ENCODE results near the gene DGKB. TPM values are rescaled to one million over a fixed set of nuclear protein-coding genes. Genes with fewer than 3 reads are reported as not detected.

Gene DGKB
- total RNA-seq, 1 experiment from 2014 or later = 1.9 TPM

GRCh38 chr7:14197280-14197679 is 705.3 kb downstream of the DGKB start:
- peaks cover 10% of the 10 kb centered on the region for H3K9me3 Mint-ChIP-seq
- no peaks in the 10 kb centered on the region for H3K27me3 Mint-ChIP-seq (ENCODE audit: low read depth)
- ATAC-seq = no peak
- H3K27ac Mint-ChIP-seq = no peak overlapping the region
- H3K36me3 Mint-ChIP-seq = no peaks in the 10 kb centered on the region
- ChIA-PET POLR2A (no interaction called here), CTCF (no interaction called here)
- peaks cover 4% of the 10 kb centered on the region for H3K4me1 Mint-ChIP-seq
- TF ChIP-seq ZNF396 (CRISPR knock-in tag; IDR thresholded peaks at IDR 0.05; ENCODE audit: borderline replicate concordance) (no peak), MXD4 (CRISPR knock-in tag; IDR thresholded peaks at IDR 0.05; ENCODE audit: borderline replicate concordance) (no peak), CTCF (IDR thresholded peaks at IDR 0.05) (no peak), CBFB (CRISPR knock-in tag; IDR thresholded peaks at IDR 0.05; ENCODE audit: low read depth) (no peak), IRF2 (CRISPR knock-in tag; IDR thresholded peaks at IDR 0.05; ENCODE audit: borderline replicate concordance, low read depth) (no peak), ZBTB43 (CRISPR knock-in tag; IDR thresholded peaks at IDR 0.05) (no peak), ZNF281 (CRISPR knock-in tag; IDR thresholded peaks at IDR 0.05) (no peak)
- TF ChIP-seq, protein P1, sequence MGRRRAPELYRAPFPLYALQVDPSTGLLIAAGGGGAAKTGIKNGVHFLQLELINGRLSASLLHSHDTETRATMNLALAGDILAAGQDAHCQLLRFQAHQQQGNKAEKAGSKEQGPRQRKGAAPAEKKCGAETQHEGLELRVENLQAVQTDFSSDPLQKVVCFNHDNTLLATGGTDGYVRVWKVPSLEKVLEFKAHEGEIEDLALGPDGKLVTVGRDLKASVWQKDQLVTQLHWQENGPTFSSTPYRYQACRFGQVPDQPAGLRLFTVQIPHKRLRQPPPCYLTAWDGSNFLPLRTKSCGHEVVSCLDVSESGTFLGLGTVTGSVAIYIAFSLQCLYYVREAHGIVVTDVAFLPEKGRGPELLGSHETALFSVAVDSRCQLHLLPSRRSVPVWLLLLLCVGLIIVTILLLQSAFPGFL (CRISPR knock-in tag; IDR thresholded peaks at IDR 0.05; ENCODE audit: borderline replicate concordance) = no peak
- TF ChIP-seq, protein P2, sequence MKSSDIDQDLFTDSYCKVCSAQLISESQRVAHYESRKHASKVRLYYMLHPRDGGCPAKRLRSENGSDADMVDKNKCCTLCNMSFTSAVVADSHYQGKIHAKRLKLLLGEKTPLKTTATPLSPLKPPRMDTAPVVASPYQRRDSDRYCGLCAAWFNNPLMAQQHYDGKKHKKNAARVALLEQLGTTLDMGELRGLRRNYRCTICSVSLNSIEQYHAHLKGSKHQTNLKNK (CRISPR knock-in tag; IDR thresholded peaks at IDR 0.05) = no peak
- no peak overlapping the region for H3K4me3 Mint-ChIP-seq
- no peak for DNase-seq (ENCODE audit: low spot score)

DNA sequence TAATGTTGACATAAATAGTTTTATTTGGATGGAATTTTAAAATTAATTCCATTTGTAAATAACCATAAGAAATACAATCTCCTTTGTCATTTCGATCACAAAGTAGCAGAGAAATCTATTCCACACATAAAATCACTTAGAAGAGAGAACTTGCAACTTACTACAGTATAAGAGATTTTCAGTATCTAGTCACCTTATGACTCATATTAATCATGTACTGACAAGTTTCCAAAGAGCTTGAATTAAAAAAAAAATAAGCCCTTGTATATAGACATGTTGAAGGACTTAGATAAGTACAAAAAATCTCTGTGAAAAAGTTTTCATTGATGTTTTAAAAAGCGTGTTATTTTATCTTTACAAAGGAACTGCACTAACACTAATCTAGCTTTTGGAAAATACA is 706.0 kb downstream of the DGKB start:
- ChIA-PET CTCF (no interaction called here), POLR2A (no interaction called here)
- H3K27me3 Mint-ChIP-seq (ENCODE audit: low read depth) = no peaks in the 10 kb centered on the region
- no peak overlapping the region for H3K27ac Mint-ChIP-seq
- no peak for DNase-seq (ENCODE audit: low spot score)
- ATAC-seq = no peak
- H3K9me3 Mint-ChIP-seq = peaks cover 10% of the 10 kb centered on the region
- H3K36me3 Mint-ChIP-seq = no peaks in the 10 kb centered on the region
- H3K4me1 Mint-ChIP-seq = peaks cover 4% of the 10 kb centered on the region
- no peak overlapping the region for H3K4me3 Mint-ChIP-seq
- TF ChIP-seq MYBL2 (CRISPR knock-in tag; IDR thresholded peaks at IDR 0.05) (no peak), OVOL2 (CRISPR knock-in tag; IDR thresholded peaks at IDR 0.05; ENCODE audit: borderline replicate concordance) (no peak), FOXP1 (CRISPR knock-in tag; IDR thresholded peaks at IDR 0.05; ENCODE audit: borderline replicate concordance) (no peak), NR3C1 (CRISPR knock-in tag; conservative IDR thresholded peaks at IDR 0.05; ENCODE audit: low read depth) (no peak), IRF1 (CRISPR knock-in tag; IDR thresholded peaks at IDR 0.05) (no peak), ZNF532 (CRISPR knock-in tag; IDR thresholded peaks at IDR 0.05; ENCODE audit: borderline replicate concordance) (no peak), SMAD4 (CRISPR knock-in tag; IDR thresholded peaks at IDR 0.05) (no peak), ZNF396 (CRISPR knock-in tag; IDR thresholded peaks at IDR 0.05; ENCODE audit: borderline replicate concordance) (no peak), ZNF416 (CRISPR knock-in tag; IDR thresholded peaks at IDR 0.05) (no peak), ZNF121 (CRISPR knock-in tag; IDR thresholded peaks at IDR 0.05) (no peak), KAT7 (CRISPR knock-in tag; IDR thresholded peaks at IDR 0.05; ENCODE audit: borderline replicate concordance) (no peak), ETV6 (CRISPR knock-in tag; IDR thresholded peaks at IDR 0.05) (no peak), JAZF1 (CRISPR knock-in tag; IDR thresholded peaks at IDR 0.05) (no peak), CREM (CRISPR knock-in tag; IDR thresholded peaks at IDR 0.05) (no peak)
- TF ChIP-seq, protein P1 (CRISPR knock-in tag; IDR thresholded peaks at IDR 0.05; ENCODE audit: borderline replicate concordance) = no peak
